Ishikawa (cell line): Measurements from ENCODE around the gene SELENOH.

Experiments used
- CEBPB ChIP-seq: IDR thresholded peaks from 2 replicates; pipeline ENCODE4 v1.6.1; 2012
- CREB1 ChIP-seq: IDR thresholded peaks from 2 replicates; pipeline ENCODE4 v1.6.1; 2012; ENCODE audit warnings: low read depth
- EGR1 ChIP-seq: IDR thresholded peaks from 2 replicates; pipeline ENCODE4 v1.6.1; 2012
- EP300 ChIP-seq: IDR thresholded peaks from 2 replicates; pipeline ENCODE4 v1.6.1; 2012; ENCODE audit warnings: borderline replicate concordance
- FOXM1 ChIP-seq: IDR thresholded peaks from 2 replicates; pipeline ENCODE4 v1.6.1; 2012; ENCODE audit warnings: low read depth, borderline replicate concordance
- NFIC ChIP-seq: IDR thresholded peaks from 2 replicates; pipeline ENCODE4 v1.6.1; 2012
- RAD21 ChIP-seq: IDR thresholded peaks from 2 replicates; pipeline ENCODE4 v1.6.1; 2012; ENCODE audit warnings: low read depth
- REST ChIP-seq: IDR thresholded peaks from 2 replicates; pipeline ENCODE4 v1.6.1; 2012; ENCODE audit warnings: low read depth, mild to moderate bottlenecking
- TAF1 ChIP-seq: IDR thresholded peaks from 2 replicates; pipeline ENCODE4 v1.6.1; 2012; ENCODE audit warnings: low read depth, mild to moderate bottlenecking
- TCF12 ChIP-seq: IDR thresholded peaks from 2 replicates; pipeline ENCODE4 v1.6.1; 2012; ENCODE audit warnings: low read depth
- TEAD4 ChIP-seq: IDR thresholded peaks from 2 replicates; pipeline ENCODE4 v1.6.1; 2012
- USF1 ChIP-seq: IDR thresholded peaks from 2 replicates; pipeline ENCODE4 v1.6.1; 2012
- YY1 ChIP-seq: IDR thresholded peaks from 2 replicates; pipeline ENCODE4 v1.6.1; 2012; ENCODE audit warnings: low read depth
- ZBTB7A ChIP-seq: IDR thresholded peaks from 2 replicates; pipeline ENCODE4 v1.6.1; 2012; ENCODE audit warnings: low read depth
- TF ChIP-seq, protein P1 (sequence below): IDR thresholded peaks from 2 replicates; pipeline ENCODE4 v1.6.1; 2012

The SELENOH gene

DNA sequence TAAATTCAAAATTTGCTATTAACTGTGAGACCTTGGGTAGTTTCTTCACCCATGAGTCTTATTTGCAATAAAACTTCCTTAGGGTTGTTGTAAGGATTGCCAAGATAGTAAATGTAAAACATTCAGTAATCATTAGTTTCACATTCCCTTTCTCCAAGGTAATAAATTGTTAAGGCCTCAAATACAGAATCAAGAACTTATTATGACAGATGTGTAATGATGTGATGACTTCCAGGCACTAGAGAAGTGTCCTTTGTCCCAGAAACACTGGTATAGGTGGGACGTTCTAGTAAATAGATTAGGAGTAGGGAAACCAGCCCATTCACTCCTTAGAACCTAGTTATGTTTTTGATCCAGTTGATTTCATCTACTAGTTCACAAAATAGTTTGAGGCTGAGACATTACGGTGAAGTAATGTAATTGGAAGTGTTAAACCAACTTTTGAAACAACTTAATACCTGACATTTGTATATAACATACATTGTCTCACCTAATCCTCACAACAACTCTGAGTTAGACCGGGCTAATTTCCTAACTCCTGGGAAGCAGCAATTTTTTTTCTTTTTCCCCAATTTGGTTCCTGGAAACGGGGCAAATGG is 45.8 kb downstream of the SELENOH start:
- TF ChIP-seq USF1, result no peak
- no peak for TF ChIP-seq REST
- no peak for TF ChIP-seq EP300
- TF ChIP-seq TCF12, result no peak
- TF ChIP-seq RAD21, result no peak
- TF ChIP-seq CREB1, result no peak
- TF ChIP-seq TAF1, result no peak
- no peak for TF ChIP-seq ZBTB7A
- no peak for TF ChIP-seq NFIC
- no peak for TF ChIP-seq CEBPB
- TF ChIP-seq TEAD4, result no peak
- TF ChIP-seq FOXM1, result no peak
- TF ChIP-seq EGR1, result no peak
- TF ChIP-seq, protein P1, sequence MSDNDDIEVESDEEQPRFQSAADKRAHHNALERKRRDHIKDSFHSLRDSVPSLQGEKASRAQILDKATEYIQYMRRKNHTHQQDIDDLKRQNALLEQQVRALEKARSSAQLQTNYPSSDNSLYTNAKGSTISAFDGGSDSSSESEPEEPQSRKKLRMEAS, result no peak
- TF ChIP-seq YY1, result no peak

DNA sequence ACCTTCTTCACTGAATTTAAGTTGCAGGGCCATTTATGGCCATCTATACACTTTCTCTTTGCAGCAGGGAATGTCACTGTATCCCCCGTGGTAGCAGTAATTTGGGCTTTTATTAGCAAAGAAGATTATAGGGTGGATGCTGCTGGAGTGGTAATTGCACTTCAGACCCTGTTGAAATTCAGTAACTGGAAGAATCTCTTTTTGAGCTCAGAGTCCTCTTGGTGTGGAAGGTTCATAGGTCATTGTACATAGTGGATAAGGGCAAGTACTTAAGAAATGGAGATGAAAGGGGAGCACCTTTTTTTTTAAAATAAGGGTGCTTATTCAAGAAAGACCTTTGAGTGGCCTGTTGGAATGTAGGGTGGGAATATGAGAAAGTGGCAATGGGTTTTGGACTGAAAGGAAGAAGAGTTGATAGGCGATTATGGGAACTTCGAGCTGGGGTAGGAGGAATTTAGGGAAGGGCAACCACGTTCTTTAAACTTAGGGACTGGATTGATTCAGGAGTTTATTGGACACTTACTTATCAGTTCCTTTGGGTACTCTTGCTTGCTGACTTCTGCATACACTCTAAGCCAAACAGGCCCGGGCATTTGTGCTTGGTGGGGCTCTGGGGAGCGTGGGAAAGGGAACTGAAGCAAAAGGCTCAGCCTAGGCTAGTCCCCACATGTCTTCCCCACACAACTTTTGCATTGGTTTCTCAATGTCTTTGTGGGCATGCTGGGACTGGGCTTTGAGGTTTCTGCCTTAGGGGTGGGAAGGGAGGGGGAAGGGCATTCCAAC is 46.8 kb downstream of the SELENOH start:
- TF ChIP-seq ZBTB7A (no peak), CEBPB (no peak), EGR1 (no peak), YY1 (no peak), NFIC (no peak), USF1 (no peak), TEAD4 (no peak), CREB1 (no peak), FOXM1 (no peak), EP300 (no peak), TCF12 (no peak), REST (no peak), TAF1 (no peak), RAD21 (no peak)
- TF ChIP-seq, protein P1, result no peak

GRCh38 chr11:57788703-57789088 is 47.4 kb downstream of the SELENOH start:
- TF ChIP-seq TEAD4 (no peak), TCF12 (no peak)

GRCh38 chr11:57791321-57792059 is 50.2 kb downstream of the SELENOH start:
- no peak for TF ChIP-seq FOXM1
- TF ChIP-seq REST, result no peak
- no peak for TF ChIP-seq TCF12
- TF ChIP-seq YY1, result no peak
- TF ChIP-seq ZBTB7A, result no peak
- TF ChIP-seq TEAD4, result no peak
- TF ChIP-seq RAD21, result no peak
